CD4-positive, alpha-beta T cell (primary cell): ENCODE results near the gene EDAR. TPM values are rescaled to one million over a fixed set of nuclear protein-coding genes. Genes with fewer than 3 reads are reported as not detected.

Experiments used
- ATAC-seq: fragments of 200-7000 bp; cut with Tn5 transposase; one replicate; pipeline ENCODE4 v1.10.0; 2022; ENCODE audit warnings: mild to moderate bottlenecking; ENCODE audit not compliant: poor library complexity
- CTCF ChIA-PET: fragments of 350-600 bp; sonication (Branson Sonifier 250); formaldehyde crosslinking; loops from one replicate; lab custom pipeline; 2021; ENCODE audit warnings: antibody characterized with exemption, inconsistent platforms; lab: Charles Lee
- POLR2A ChIA-PET: fragments of 350-600 bp; sonication (Branson Sonifier 250); formaldehyde crosslinking; loops from one replicate; lab custom pipeline; 2021; ENCODE audit warnings: antibody characterized with exemption, inconsistent platforms; lab: Charles Lee
- DNase-seq, 14 experiments: peaks; one replicate each; pipeline ENCODE4 v3.0.0-alpha.2; 2013 to 2020; ENCODE audit warnings: mixed read lengths in 2 of 14
- H3K27ac ChIP-seq, 2 donors: one replicate each; pipeline versions ENCODE4 v1.5.1 to v1.7.0; 2013; ENCODE audit warnings: low read length in 2 of 2, low read depth in 1 of 2, mild to moderate bottlenecking in 1 of 2
- H3K27me3 ChIP-seq, 2 experiments: 1 replicate in 1 of 2; 2 replicates in 1 of 2; pipeline versions ENCODE4 v1.6.1 to v1.7.0; 2013; ENCODE audit warnings: low read length in 2 of 2, control low read depth in 1 of 2, mild to moderate bottlenecking in 1 of 2, moderate library complexity in 1 of 2; ENCODE audit not compliant: insufficient read depth in 2 of 2, control insufficient read depth in 1 of 2
- H3K36me3 ChIP-seq: one replicate; pipeline ENCODE4 v1.6.1; 2013; ENCODE audit warnings: low read length, control low read depth; ENCODE audit not compliant: insufficient read depth
- H3K4me1 ChIP-seq: one replicate; pipeline ENCODE4 v1.6.1; 2013; ENCODE audit warnings: low read length, control low read depth; ENCODE audit not compliant: insufficient read depth
- H3K4me3 ChIP-seq: one replicate; pipeline ENCODE4 v1.5.1; 2013; ENCODE audit warnings: mild to moderate bottlenecking, low read length, moderate library complexity
- H3K9me3 ChIP-seq, 2 experiments: 1 replicate in 1 of 2; 2 replicates in 1 of 2; pipeline versions ENCODE4 v1.6.1 to v1.7.0; 2013; ENCODE audit warnings: low read length in 2 of 2, mild to moderate bottlenecking in 2 of 2, control low read depth in 1 of 2, moderate library complexity in 1 of 2; ENCODE audit not compliant: control insufficient read depth in 1 of 2, insufficient read depth in 1 of 2
- H3K27ac Mint-ChIP-seq: one replicate; pipeline ENCODE4 v1.8.0; 2020; ENCODE audit warnings: mixed read lengths
- H3K27me3 Mint-ChIP-seq: one replicate; pipeline ENCODE4 v1.8.0; 2021; ENCODE audit warnings: mixed read lengths
- H3K36me3 Mint-ChIP-seq: one replicate; pipeline ENCODE4 v1.8.0; 2021; ENCODE audit warnings: low read depth, mixed read lengths
- H3K4me1 Mint-ChIP-seq: one replicate; pipeline ENCODE4 v1.8.0; 2021; ENCODE audit warnings: low read depth, mixed read lengths
- H3K4me3 Mint-ChIP-seq: one replicate; pipeline ENCODE4 v1.8.0; 2020; ENCODE audit warnings: mild to moderate bottlenecking, mixed read lengths
- H3K9me3 Mint-ChIP-seq: one replicate; pipeline ENCODE4 v1.8.0; 2020; ENCODE audit warnings: mixed read lengths
- intact Hi-C, 2 experiments: fragments of 100-400 bp; cut with DNase I in 1 of 2; cut with micrococcal nuclease in 1 of 2; formaldehyde crosslinking; loops; one replicate each; pipeline versions ENCODE4 v1.15.1 to v1.9.0; 2023 to 2025; cut with DNase I, micrococcal nuclease
- total RNA-seq, 174 experiments: library from RNA in 2 of 174; stranded (reverse) in 2 of 174; gene quantifications; one replicate each; pipeline ENCODE4 v1.2.3 and lab custom pipeline; 2021 to 2026
- TF ChIP-seq, protein P1 (sequence below): fragments of 200-600 bp; IDR thresholded peaks from one replicate; pipeline ENCODE4 v1.8.0; 2022; ENCODE audit warnings: antibody characterized with exemption, mild to moderate bottlenecking

EDAR gene
- total RNA-seq, 2 experiments from 2014 or later = 9.4 to 10.3 TPM

- Histone ChIP-seq H3K36me3 (no peaks in the 10 kb centered on the region), H3K9me3 (peaks cover 4 to 21% of the 10 kb centered on the region in 2 experiments), H3K4me3 (no peak overlapping the region), H3K27me3 (no peaks in the 10 kb centered on the region), H3K4me1 (no peaks in the 10 kb centered on the region), H3K27ac (no peak overlapping the region)
- H3K4me1 Mint-ChIP-seq = no peaks in the 10 kb centered on the region
- TF ChIP-seq, protein P1, sequence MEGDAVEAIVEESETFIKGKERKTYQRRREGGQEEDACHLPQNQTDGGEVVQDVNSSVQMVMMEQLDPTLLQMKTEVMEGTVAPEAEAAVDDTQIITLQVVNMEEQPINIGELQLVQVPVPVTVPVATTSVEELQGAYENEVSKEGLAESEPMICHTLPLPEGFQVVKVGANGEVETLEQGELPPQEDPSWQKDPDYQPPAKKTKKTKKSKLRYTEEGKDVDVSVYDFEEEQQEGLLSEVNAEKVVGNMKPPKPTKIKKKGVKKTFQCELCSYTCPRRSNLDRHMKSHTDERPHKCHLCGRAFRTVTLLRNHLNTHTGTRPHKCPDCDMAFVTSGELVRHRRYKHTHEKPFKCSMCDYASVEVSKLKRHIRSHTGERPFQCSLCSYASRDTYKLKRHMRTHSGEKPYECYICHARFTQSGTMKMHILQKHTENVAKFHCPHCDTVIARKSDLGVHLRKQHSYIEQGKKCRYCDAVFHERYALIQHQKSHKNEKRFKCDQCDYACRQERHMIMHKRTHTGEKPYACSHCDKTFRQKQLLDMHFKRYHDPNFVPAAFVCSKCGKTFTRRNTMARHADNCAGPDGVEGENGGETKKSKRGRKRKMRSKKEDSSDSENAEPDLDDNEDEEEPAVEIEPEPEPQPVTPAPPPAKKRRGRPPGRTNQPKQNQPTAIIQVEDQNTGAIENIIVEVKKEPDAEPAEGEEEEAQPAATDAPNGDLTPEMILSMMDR = no peak
- H3K36me3 Mint-ChIP-seq = peaks cover 33% of the 10 kb centered on the region
- ChIA-PET POLR2A (no interaction called here), CTCF (no interaction called here)
- peaks cover 5% of the 10 kb centered on the region for H3K9me3 Mint-ChIP-seq
- intact Hi-C loops = no loop called here
- ATAC-seq = no peak
- H3K27ac Mint-ChIP-seq = no peak overlapping the region
- no peak overlapping the region for H3K4me3 Mint-ChIP-seq
- H3K27me3 Mint-ChIP-seq = no peaks in the 10 kb centered on the region
- DNase-seq = no peak
These were observed 111.5 kb downstream of the EDAR start for GRCh38 chr2:108877506-108877905.

- intact Hi-C loops = no loop called here
- no peaks in the 10 kb centered on the region for H3K4me1 Mint-ChIP-seq
- H3K4me1 ChIP-seq = no peaks in the 10 kb centered on the region
- ChIA-PET POLR2A (no interaction called here), CTCF (no interaction called here)
- H3K27ac Mint-ChIP-seq = no peak overlapping the region
- H3K27me3 Mint-ChIP-seq = no peaks in the 10 kb centered on the region
- ATAC-seq (no peak), DNase-seq (no peak)
- peaks cover 18% of the 10 kb centered on the region for H3K9me3 Mint-ChIP-seq
- no peak overlapping the region for H3K4me3 Mint-ChIP-seq
- H3K4me3 ChIP-seq = no peak overlapping the region
- no peak overlapping the region for H3K27ac ChIP-seq
- H3K27me3 ChIP-seq = no peaks in the 10 kb centered on the region
- peaks cover 0 to 20% of the 10 kb centered on the region in 2 experiments for H3K9me3 ChIP-seq
- H3K36me3 Mint-ChIP-seq = peaks cover 63% of the 10 kb centered on the region
- no peaks in the 10 kb centered on the region for H3K36me3 ChIP-seq
- TF ChIP-seq, protein P1 = no peak
These were observed 118.9 kb downstream of the EDAR start for GRCh38 chr2:108870069-108870644.

- TF ChIP-seq, protein P1 = no peak
- Mint-ChIP-seq H3K9me3 (peaks cover 18% of the 10 kb centered on the region), H3K27ac (no peak overlapping the region), H3K36me3 (peaks cover 60% of the 10 kb centered on the region), H3K4me1 (no peaks in the 10 kb centered on the region), H3K4me3 (no peak overlapping the region), H3K27me3 (no peaks in the 10 kb centered on the region)
- intact Hi-C loops = no loop called here
- DNase-seq = no peak
- Histone ChIP-seq H3K27me3 (no peaks in the 10 kb centered on the region), H3K27ac (no peak overlapping the region), H3K9me3 (peaks cover 0 to 20% of the 10 kb centered on the region in 2 experiments), H3K4me1 (no peaks in the 10 kb centered on the region), H3K36me3 (no peaks in the 10 kb centered on the region), H3K4me3 (no peak overlapping the region)
- POLR2A ChIA-PET = no interaction called here
- no peak for ATAC-seq
- CTCF ChIA-PET = no interaction called here
These were observed 119.5 kb downstream of the EDAR start for GRCh38 chr2:108869542-108869941.
